Left renal cortex interstitium (tissue), 4 donors: ENCODE data around the gene CC2D2B. TPM values are rescaled to one million over a fixed set of nuclear protein-coding genes. Genes with fewer than 3 reads are reported as not detected.
"Not testable (repeated sequence)": the region's sequence is repeated elsewhere in the genome, so short reads cannot be mapped to it uniquely, and the experiment has no call there.

Source experiments
- DNase-seq, 4 donors: peaks; one replicate each; pipeline ENCODE4 v3.0.0-alpha.2; 2013; ENCODE audit warnings: low read depth in 4 of 4, low spot score in 2 of 4, missing footprints in 1 of 4
- polyA plus RNA-seq, 4 donors: library from polyadenylated mRNA; unstranded; fragments of 120-200 nt; gene quantifications; one replicate each; pipeline ENCODE4 v1.2.1, GENCODE V29; 2013; ENCODE audit not compliant: insufficient read length in 4 of 4

Gene CC2D2B
- polyA plus RNA-seq, 4 donors: 1.1 to 2.3 (median 1.7) TPM

- peak; percentile 65 to 85 (median 76) for DNase-seq
These were observed 109.5 kb downstream of the CC2D2B start for GRCh38 chr10:96017191-96017687.

- DNase-seq: no peak
These were observed 113.6 kb downstream of the CC2D2B start for GRCh38 chr10:96021332-96021731.

- no peak for DNase-seq
These were observed 115.0 kb downstream of the CC2D2B start for GRCh38 chr10:96022739-96023138.

- no peak for DNase-seq
These were observed 115.4 kb downstream of the CC2D2B start for GRCh38 chr10:96023168-96023567.

- DNase-seq: no peak
These were observed 117.8 kb downstream of the CC2D2B start for GRCh38 chr10:96025566-96025965.

- no peak for DNase-seq
These were observed 126.8 kb downstream of the CC2D2B start for GRCh38 chr10:96034625-96035024.

GRCh38 chr10:96038476-96039387 is 131.0 kb downstream of the CC2D2B start:
- DNase-seq: no peak

- DNase-seq: no peak
These were observed 133.4 kb downstream of the CC2D2B start for GRCh38 chr10:96041146-96041545.

GRCh38 chr10:96043033-96043892 is 135.5 kb downstream of the CC2D2B start, which contains the start of gene CCNJ:
CCNJ (plus strand) TSS chr10:96043583; CDS start chr10:96044394, 811 bp downstream.
- DNase-seq: peak; percentile 72 to 81 (median 78)

- peak; percentile 32 to 68 (median 41) for DNase-seq
These were observed 136.3 kb downstream of the CC2D2B start for GRCh38 chr10:96043893-96044715.

- peak; percentile 15 to 41 (median 29) for DNase-seq
These were observed 137.0 kb downstream of the CC2D2B start for GRCh38 chr10:96044736-96045135.

GRCh38 chr10:96046546-96046945 is 138.8 kb downstream of the CC2D2B start:
- no peak for DNase-seq

GRCh38 chr10:96047004-96047649 is 139.4 kb downstream of the CC2D2B start:
- DNase-seq: no peak

- DNase-seq: not testable (repeated sequence)
These were observed 140.2 kb downstream of the CC2D2B start for GRCh38 chr10:96047925-96048324.

- DNase-seq: no peak
These were observed 141.6 kb downstream of the CC2D2B start for GRCh38 chr10:96049340-96049739.

- DNase-seq: no peak
These were observed 146.2 kb downstream of the CC2D2B start for GRCh38 chr10:96053985-96054384.

- no peak for DNase-seq
These were observed 149.0 kb downstream of the CC2D2B start for GRCh38 chr10:96056787-96057186.

- DNase-seq: no peak
These were observed 153.5 kb downstream of the CC2D2B start for GRCh38 chr10:96061232-96061631.

GRCh38 chr10:96072674-96073073 is 164.9 kb downstream of the CC2D2B start:
- no peak for DNase-seq

- DNase-seq: no peak
These were observed 165.9 kb downstream of the CC2D2B start for GRCh38 chr10:96073722-96074121.
